PC-9 (cell line): Measurements from ENCODE around the gene NUP205. TPM values are rescaled to one million over a fixed set of nuclear protein-coding genes. Genes with fewer than 3 reads are reported as not detected.

ENCODE experiments used
- BruUV-seq: library from RNA; stranded (reverse); fragments of 400-500 nt; replicated peaks from 2 replicates; lab custom pipeline; 2021; lab: Mats Ljungman, UMichigan
- CTCF ChIA-PET: fragments of 300-600 bp; sonication (Branson Sonifier 250); formaldehyde crosslinking; loops from one replicate; lab custom pipeline; 2022; ENCODE audit warnings: antibody characterized with exemption; lab: Charles Lee
- POLR2A ChIA-PET: fragments of 300-600 bp; sonication (Branson Sonifier 250); formaldehyde crosslinking; loops from one replicate; lab custom pipeline; 2022; ENCODE audit warnings: antibody characterized with exemption; ENCODE audit not compliant: unreplicated experiment; lab: Charles Lee
- DNase-seq, 2 experiments: peaks; one replicate each; pipeline versions ENCODE4 v3.0.0 to v3.0.0-alpha.2; 2015 to 2022; ENCODE audit warnings: mixed read lengths in 1 of 2
- H2AFZ ChIP-seq: fragments of 200-600 bp; sonication (generic); 2 replicates; pipeline ENCODE4 v1.8.1; 2017; ENCODE audit warnings: antibody characterized with exemption
- H3F3A ChIP-seq: fragments of 200-600 bp; sonication (generic); 2 replicates; pipeline ENCODE4 v1.8.1; 2017; ENCODE audit warnings: antibody characterized with exemption, mild to moderate bottlenecking, low read depth; ENCODE audit not compliant: insufficient read depth
- H3K27ac ChIP-seq: fragments of 200-600 bp; sonication (generic); 2 replicates; pipeline ENCODE4 v1.6.1; 2016; ENCODE audit warnings: mixed run types
- H3K27me3 ChIP-seq: fragments of 200-600 bp; sonication (generic); 2 replicates; pipeline ENCODE4 v1.6.1; 2016; ENCODE audit warnings: low read depth, mixed run types; ENCODE audit not compliant: insufficient read depth
- H3K36me3 ChIP-seq: fragments of 200-600 bp; sonication (generic); 2 replicates; pipeline ENCODE4 v1.6.1; 2016; ENCODE audit warnings: low read depth, mixed run types
- H3K4me1 ChIP-seq: fragments of 200-600 bp; sonication (generic); replicated peaks from 2 replicates; pipeline ENCODE4 v1.6.1; 2016; ENCODE audit warnings: mixed run types; ENCODE audit not compliant: insufficient read depth
- H3K4me2 ChIP-seq: fragments of 200-600 bp; sonication (generic); 2 replicates; pipeline ENCODE4 v1.6.1; 2017; ENCODE audit warnings: mixed run types
- H3K4me3 ChIP-seq: fragments of 200-600 bp; sonication (generic); 2 replicates; pipeline ENCODE4 v1.6.1; 2016; ENCODE audit warnings: mixed run types
- H3K79me2 ChIP-seq: fragments of 200-600 bp; sonication (generic); 2 replicates; pipeline ENCODE4 v1.6.1; 2017; ENCODE audit warnings: low read depth, mixed run types
- H3K9me2 ChIP-seq: fragments of 200-600 bp; sonication (generic); 2 replicates; pipeline ENCODE4 v1.8.1; 2017; ENCODE audit warnings: mild to moderate bottlenecking; ENCODE audit not compliant: insufficient read depth
- H3K9me3 ChIP-seq: fragments of 200-600 bp; sonication (generic); 2 replicates; pipeline ENCODE4 v1.8.1; 2016; ENCODE audit warnings: low read depth; ENCODE audit not compliant: insufficient read depth
- H4K20me1 ChIP-seq: fragments of 200-600 bp; sonication (generic); 2 replicates; pipeline ENCODE4 v1.8.1; 2017; ENCODE audit not compliant: insufficient read depth
- EZH2 ChIP-seq: fragments of 200-600 bp; sonication (generic); IDR thresholded peaks from 2 replicates; pipeline ENCODE4 v1.8.0; 2017; ENCODE audit warnings: antibody characterized with exemption, low read depth
- intact Hi-C: fragments of 100-400 bp; cut with micrococcal nuclease; formaldehyde crosslinking; loops from one replicate; pipeline ENCODE4 v1.10.0; 2022; ENCODE audit not compliant: unreplicated experiment
- total RNA-seq: library from RNA; stranded (reverse); gene quantifications from 2 replicates; pipeline ENCODE4 v1.2.3, GENCODE V29; 2021
- TF ChIP-seq, protein P1 (sequence below): fragments of 200-600 bp; sonication (generic); conservative IDR thresholded peaks from 2 replicates; pipeline ENCODE4 v1.6.1; 2017; ENCODE audit warnings: mixed run types, antibody characterized with exemption, mild to moderate bottlenecking, moderate library complexity

The NUP205 gene
- total RNA-seq, 1 experiment from 2014 or later = 108 TPM

DNA sequence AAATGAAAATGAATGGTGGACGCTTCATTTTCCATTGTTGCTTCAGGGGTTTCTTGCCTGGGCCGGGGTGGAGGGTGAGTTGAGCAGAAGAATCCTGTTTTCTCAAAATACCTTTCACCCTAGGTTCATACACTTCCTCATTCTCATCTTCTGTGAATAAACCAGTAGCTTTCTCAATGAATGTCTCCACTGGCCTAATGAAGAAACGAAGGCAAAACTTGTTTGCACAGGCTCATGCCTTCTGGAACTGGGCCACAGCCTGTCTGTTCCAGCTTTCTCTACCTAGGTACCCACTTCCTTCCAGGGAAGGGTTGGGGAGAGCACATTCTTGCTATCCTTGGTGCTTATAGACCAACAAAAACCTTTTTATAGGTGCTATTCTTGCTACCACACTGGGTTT lies 125.9 kb downstream of the NUP205 start:
- Histone ChIP-seq H4K20me1 (no peaks in the 10 kb centered on the region; the same call in 1 of the 2 replicates), H3K4me2 (no peak overlapping the region), H3K9me3 (no peaks in the 10 kb centered on the region; the same call in 1 of the 2 replicates), H3K36me3 (no peaks in the 10 kb centered on the region), H2AFZ (no peak overlapping the region), H3K27ac (peak overlapping the region; percentile 7; the same call in 1 of the 2 replicates), H3K79me2 (no peaks in the 10 kb centered on the region), H3K9me2 (no peaks in the 10 kb centered on the region), H3K4me1 (peaks cover 14% of the 10 kb centered on the region), H3K27me3 (no peaks in the 10 kb centered on the region), H3F3A (peaks cover 13% of the 10 kb centered on the region), H3K4me3 (no peak overlapping the region)
- intact Hi-C loops = no loop called here
- DNase-seq = peak; percentile 47 to 85
- CTCF ChIA-PET = no interaction called here
- TF ChIP-seq, protein P1, sequence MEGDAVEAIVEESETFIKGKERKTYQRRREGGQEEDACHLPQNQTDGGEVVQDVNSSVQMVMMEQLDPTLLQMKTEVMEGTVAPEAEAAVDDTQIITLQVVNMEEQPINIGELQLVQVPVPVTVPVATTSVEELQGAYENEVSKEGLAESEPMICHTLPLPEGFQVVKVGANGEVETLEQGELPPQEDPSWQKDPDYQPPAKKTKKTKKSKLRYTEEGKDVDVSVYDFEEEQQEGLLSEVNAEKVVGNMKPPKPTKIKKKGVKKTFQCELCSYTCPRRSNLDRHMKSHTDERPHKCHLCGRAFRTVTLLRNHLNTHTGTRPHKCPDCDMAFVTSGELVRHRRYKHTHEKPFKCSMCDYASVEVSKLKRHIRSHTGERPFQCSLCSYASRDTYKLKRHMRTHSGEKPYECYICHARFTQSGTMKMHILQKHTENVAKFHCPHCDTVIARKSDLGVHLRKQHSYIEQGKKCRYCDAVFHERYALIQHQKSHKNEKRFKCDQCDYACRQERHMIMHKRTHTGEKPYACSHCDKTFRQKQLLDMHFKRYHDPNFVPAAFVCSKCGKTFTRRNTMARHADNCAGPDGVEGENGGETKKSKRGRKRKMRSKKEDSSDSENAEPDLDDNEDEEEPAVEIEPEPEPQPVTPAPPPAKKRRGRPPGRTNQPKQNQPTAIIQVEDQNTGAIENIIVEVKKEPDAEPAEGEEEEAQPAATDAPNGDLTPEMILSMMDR = no peak
- TF ChIP-seq EZH2 = no peak
- POLR2A ChIA-PET = interaction anchor here (0.5 kb wide), 1 partner anchor 8 kb away, joined by 4 read pairs; no protein-coding TSS in a partner anchor
- BruUV-seq = no TSS peak

DNA sequence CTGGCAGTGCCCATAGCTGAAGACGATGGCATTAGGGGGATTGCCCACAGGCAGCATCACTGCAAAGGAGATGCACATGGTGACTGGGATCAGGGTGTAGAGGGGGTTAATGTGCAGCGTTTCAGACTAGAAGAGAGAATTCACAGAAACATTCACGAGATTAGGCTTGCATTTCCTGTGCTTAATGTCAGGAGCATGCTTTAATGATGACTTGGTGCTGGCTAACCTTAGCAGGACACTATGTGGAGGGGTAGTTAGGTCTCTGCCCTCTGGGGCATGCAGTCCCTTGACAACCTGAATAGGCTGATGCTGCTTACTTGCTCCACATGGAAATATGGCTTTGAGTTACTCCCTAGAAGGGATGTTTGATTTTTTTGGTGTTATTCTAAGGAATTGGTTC lies 126.4 kb downstream of the NUP205 start:
- peaks cover 9% of the 10 kb centered on the region for H3K4me1 ChIP-seq
- H4K20me1 ChIP-seq = no peaks in the 10 kb centered on the region; the same call in 1 of the 2 replicates
- no peaks in the 10 kb centered on the region for H3K79me2 ChIP-seq
- POLR2A ChIA-PET = interaction anchor here (0.5 kb wide), 1 partner anchor 9 kb away, joined by 4 read pairs; no protein-coding TSS in a partner anchor
- H3K4me3 ChIP-seq = no peak overlapping the region
- H3K27me3 ChIP-seq = no peaks in the 10 kb centered on the region
- H3K36me3 ChIP-seq = no peaks in the 10 kb centered on the region
- H3K9me3 ChIP-seq = no peaks in the 10 kb centered on the region; the same call in 1 of the 2 replicates
- peak overlapping the region; percentile 7; the same call in 1 of the 2 replicates for H3K27ac ChIP-seq
- DNase-seq = no peak
- TF ChIP-seq, protein P1 = no peak
- TF ChIP-seq EZH2 = no peak
- no peak overlapping the region for H3K4me2 ChIP-seq
- BruUV-seq = no TSS peak
- H3K9me2 ChIP-seq = no peaks in the 10 kb centered on the region
- intact Hi-C loops = no loop called here
- H3F3A ChIP-seq = peaks cover 8% of the 10 kb centered on the region; the same call in 1 of the 2 replicates
- CTCF ChIA-PET = interaction anchor here (0.6 kb wide), 1 partner anchor 1777 kb away, joined by 6 read pairs; no protein-coding TSS in a partner anchor
- H2AFZ ChIP-seq = no peak overlapping the region

DNA sequence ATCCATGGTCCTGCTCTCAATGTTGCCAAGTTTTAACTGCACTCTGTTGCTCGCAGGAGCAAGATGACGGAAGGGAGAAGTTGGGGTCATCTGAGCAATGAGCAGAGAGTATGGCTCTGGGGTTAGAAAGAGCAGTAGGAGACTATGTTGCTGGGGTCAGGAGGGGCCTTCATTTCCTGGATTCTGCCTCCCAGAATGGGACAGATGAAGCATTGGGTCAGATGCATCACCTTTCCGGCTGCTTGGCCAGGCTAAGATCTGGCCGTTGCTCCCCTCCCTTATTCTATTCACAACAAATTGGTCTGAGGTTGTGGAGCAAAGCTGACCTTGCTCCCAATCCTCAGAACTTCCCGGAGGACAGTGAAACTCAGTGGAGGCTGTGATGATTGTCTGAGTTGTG lies 127.0 kb downstream of the NUP205 start:
- CTCF ChIA-PET = no interaction called here
- Histone ChIP-seq H3K4me1 (peaks cover 5% of the 10 kb centered on the region; the same call in 1 of the 2 replicates), H3K9me3 (no peaks in the 10 kb centered on the region), H4K20me1 (no peaks in the 10 kb centered on the region; the same call in 1 of the 2 replicates), H3K79me2 (no peaks in the 10 kb centered on the region), H3K4me3 (no peak overlapping the region), H3K4me2 (no peak overlapping the region), H3F3A (peaks cover 8% of the 10 kb centered on the region; the same call in 1 of the 2 replicates), H2AFZ (no peak overlapping the region), H3K9me2 (no peaks in the 10 kb centered on the region), H3K27me3 (no peaks in the 10 kb centered on the region), H3K27ac (no peak overlapping the region), H3K36me3 (no peaks in the 10 kb centered on the region)
- POLR2A ChIA-PET = no interaction called here
- BruUV-seq = no TSS peak
- no peak for TF ChIP-seq EZH2
- TF ChIP-seq, protein P1 = no peak
- intact Hi-C loops = no loop called here
- DNase-seq = no peak
